Spleen (tissue), 11 donors: ENCODE data around the gene SSH2. TPM values are rescaled to one million over a fixed set of nuclear protein-coding genes. Genes with fewer than 3 reads are reported as not detected.

Experiments
- DNase-seq: peaks from one replicate; pipeline ENCODE4 v3.0.0-alpha.2; 2020
- H3K27ac ChIP-seq, 8 donors: fragments of 200-600 bp; sonication (generic) in 7 of 8; 1 replicate in 4 of 8; 2 replicates in 4 of 8; pipeline versions ENCODE4 v1.5.0 to v1.8.0; 2016 to 2021; ENCODE audit warnings: inconsistent platforms in 4 of 8, mild to moderate bottlenecking in 4 of 8, moderate library complexity in 1 of 8
- H3K27me3 ChIP-seq, 7 donors: fragments of 200-600 bp; sonication (generic) in 6 of 7; replicated peaks in 1 of 7; 1 replicate in 4 of 7; 2 replicates in 3 of 7; pipeline versions ENCODE4 v1.5.0 to v1.8.0; 2016 to 2021; ENCODE audit warnings: inconsistent platforms in 3 of 7, mild to moderate bottlenecking in 1 of 7
- H3K36me3 ChIP-seq, 6 donors: fragments of 200-600 bp; sonication (generic) in 5 of 6; 1 replicate in 4 of 6; 2 replicates in 2 of 6; pipeline versions ENCODE4 v1.5.0 to v1.8.0; 2016 to 2021; ENCODE audit warnings: inconsistent platforms in 2 of 6
- H3K4me1 ChIP-seq, 6 donors: fragments of 200-600 bp; sonication (generic) in 5 of 6; 1 replicate in 3 of 6; 2 replicates in 3 of 6; pipeline versions ENCODE4 v1.5.0 to v1.8.0; 2016 to 2021; ENCODE audit warnings: inconsistent platforms in 3 of 6
- H3K4me3 ChIP-seq, 8 donors: fragments of 200-600 bp; sonication (generic) in 7 of 8; 1 replicate in 4 of 8; 2 replicates in 4 of 8; pipeline versions ENCODE4 v1.5.0 to v1.8.0; 2016 to 2021; ENCODE audit warnings: inconsistent platforms in 4 of 8, mild to moderate bottlenecking in 4 of 8, moderate library complexity in 2 of 8
- H3K9me3 ChIP-seq, 8 donors: fragments of 200-600 bp; sonication (generic) in 7 of 8; 1 replicate in 4 of 8; 2 replicates in 4 of 8; pipeline versions ENCODE4 v1.5.0 to v1.8.0; 2016 to 2021; ENCODE audit warnings: inconsistent platforms in 4 of 8
- POLR2A ChIP-seq, 3 donors: fragments of 450-650 bp; IDR thresholded peaks; one replicate each; pipeline ENCODE4 v1.5.1; 2017; ENCODE audit warnings: antibody characterized with exemption in 3 of 3, mild to moderate bottlenecking in 1 of 3
- POLR2AphosphoS5 ChIP-seq, 3 donors: sonication (generic); formaldehyde crosslinking; IDR thresholded peaks; one replicate each; pipeline ENCODE4 v1.5.1; 2017; ENCODE audit warnings: antibody characterized with exemption in 3 of 3
- WGBS, 5 donors: extraction: QIAGEN DNeasy Blood & Tissue Kit in 3 of 5; methylation state at CpG; one replicate each; pipeline versions ENCODE4 v1.1.5 to v1.1.7; 2013 to 2018; 5-methylcytosine and 5-hydroxymethylcytosine counted together
- intact Hi-C: fragments of 100-400 bp; cut with DNase I; formaldehyde crosslinking; loops from one replicate; pipeline ENCODE4 v1.15.0; 2023; ENCODE audit warnings: low total_unique reads
- polyA plus RNA-seq, 3 donors: library from polyadenylated mRNA; stranded (reverse); fragments of 200-250 nt; gene quantifications; one replicate each; pipeline ENCODE4 v1.2.1, GENCODE V29; 2013
- total RNA-seq, 7 donors: library from RNA; depleted of rRNA in 3 of 7; stranded (reverse); fragments of >200 nt in 3 of 7; fragmentation: NEBNext Ultra II Directional in 4 of 7; extraction: Animal tissue kit (Norgen Biotek cat#: 25700) in 4 of 7; gene quantifications; one replicate each; pipeline versions ENCODE4 v1.1.0 to v1.2.1, GENCODE V29; 2016 to 2021
- TF ChIP-seq, protein P1 (sequence below), 11 experiments: fragments of 200-600 bp in 7 of 11; fragments of 450-650 bp in 4 of 11; sonication (generic) in 4 of 11; IDR thresholded peaks in 8 of 11; conservative IDR thresholded peaks in 3 of 11; 1 replicate in 7 of 11; 2 replicates in 4 of 11; pipeline versions ENCODE4 v1.4.0 to v1.8.0; 2016 to 2021; ENCODE audit warnings: antibody characterized with exemption in 11 of 11, inconsistent platforms in 4 of 11, mild to moderate bottlenecking in 1 of 11
- donor health status: healthy with polysubstance abuse.
- donor health status: DM: no; HTN: no; CAD: no; lungs with moderate emphysema.
- donor health status: DM: no; HTN: no; CAD: no.
- donor health status: Bipolar disorder and iron deficiency.
- donor health status: healthy.
- donor health status: DM: no; HTN: no; CAD: no.
- donor health status: DM: yes; HTN: yes; CAD: no.

Gene SSH2
- total and polyA plus RNA-seq, 10 donors, result 15.9 to 182 (median 113) TPM

DNA sequence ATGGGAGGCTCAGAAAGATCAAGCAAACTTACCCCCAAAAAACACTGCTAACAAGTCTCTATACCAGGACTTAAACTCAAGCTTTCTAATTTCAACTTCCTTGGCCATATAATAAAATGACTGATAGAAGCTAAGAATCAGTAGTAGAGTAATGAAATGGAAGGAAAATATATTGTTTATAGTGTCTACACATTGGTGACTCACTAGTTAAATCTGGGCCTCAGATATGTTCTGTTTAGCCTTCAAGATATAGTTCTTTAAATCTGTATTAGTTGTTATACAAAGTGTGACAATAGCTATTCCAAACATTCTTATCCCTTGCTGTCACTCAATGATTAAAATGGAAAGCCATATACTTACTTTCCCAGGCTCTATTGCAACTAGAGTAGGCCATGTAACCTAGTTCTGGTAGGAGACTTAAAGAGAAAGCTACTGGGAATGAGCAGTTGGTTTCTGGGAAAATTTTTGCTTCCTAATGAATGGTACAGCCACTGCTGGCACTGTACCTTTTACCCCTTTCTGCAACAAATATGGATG lies 18.3 kb downstream of the SSH2 start:
- Histone ChIP-seq H3K27me3 (no peaks in the 10 kb centered on the region), H3K9me3 (peaks cover 0 to 6% (median 0%) of the 10 kb centered on the region in 8 donors), H3K4me3 (no peak overlapping the region), H3K27ac (no peak overlapping the region), H3K4me1 (peaks cover 0 to 19% (median 0%) of the 10 kb centered on the region in 6 donors), H3K36me3 (peaks cover 0 to 15% (median 0%) of the 10 kb centered on the region in 6 donors)
- TF ChIP-seq POLR2AphosphoS5 (IDR thresholded peaks at IDR 0.05) (no peak), POLR2A (IDR thresholded peaks at IDR 0.05) (no peak)
- TF ChIP-seq, protein P1, sequence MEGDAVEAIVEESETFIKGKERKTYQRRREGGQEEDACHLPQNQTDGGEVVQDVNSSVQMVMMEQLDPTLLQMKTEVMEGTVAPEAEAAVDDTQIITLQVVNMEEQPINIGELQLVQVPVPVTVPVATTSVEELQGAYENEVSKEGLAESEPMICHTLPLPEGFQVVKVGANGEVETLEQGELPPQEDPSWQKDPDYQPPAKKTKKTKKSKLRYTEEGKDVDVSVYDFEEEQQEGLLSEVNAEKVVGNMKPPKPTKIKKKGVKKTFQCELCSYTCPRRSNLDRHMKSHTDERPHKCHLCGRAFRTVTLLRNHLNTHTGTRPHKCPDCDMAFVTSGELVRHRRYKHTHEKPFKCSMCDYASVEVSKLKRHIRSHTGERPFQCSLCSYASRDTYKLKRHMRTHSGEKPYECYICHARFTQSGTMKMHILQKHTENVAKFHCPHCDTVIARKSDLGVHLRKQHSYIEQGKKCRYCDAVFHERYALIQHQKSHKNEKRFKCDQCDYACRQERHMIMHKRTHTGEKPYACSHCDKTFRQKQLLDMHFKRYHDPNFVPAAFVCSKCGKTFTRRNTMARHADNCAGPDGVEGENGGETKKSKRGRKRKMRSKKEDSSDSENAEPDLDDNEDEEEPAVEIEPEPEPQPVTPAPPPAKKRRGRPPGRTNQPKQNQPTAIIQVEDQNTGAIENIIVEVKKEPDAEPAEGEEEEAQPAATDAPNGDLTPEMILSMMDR (IDR thresholded peaks at IDR 0.05 in 8 of 11, conservative IDR thresholded peaks at IDR 0.05 in 3 of 11), result no peak
- DNase-seq, result no peak
- intact Hi-C loops, result no loop called here

DNA sequence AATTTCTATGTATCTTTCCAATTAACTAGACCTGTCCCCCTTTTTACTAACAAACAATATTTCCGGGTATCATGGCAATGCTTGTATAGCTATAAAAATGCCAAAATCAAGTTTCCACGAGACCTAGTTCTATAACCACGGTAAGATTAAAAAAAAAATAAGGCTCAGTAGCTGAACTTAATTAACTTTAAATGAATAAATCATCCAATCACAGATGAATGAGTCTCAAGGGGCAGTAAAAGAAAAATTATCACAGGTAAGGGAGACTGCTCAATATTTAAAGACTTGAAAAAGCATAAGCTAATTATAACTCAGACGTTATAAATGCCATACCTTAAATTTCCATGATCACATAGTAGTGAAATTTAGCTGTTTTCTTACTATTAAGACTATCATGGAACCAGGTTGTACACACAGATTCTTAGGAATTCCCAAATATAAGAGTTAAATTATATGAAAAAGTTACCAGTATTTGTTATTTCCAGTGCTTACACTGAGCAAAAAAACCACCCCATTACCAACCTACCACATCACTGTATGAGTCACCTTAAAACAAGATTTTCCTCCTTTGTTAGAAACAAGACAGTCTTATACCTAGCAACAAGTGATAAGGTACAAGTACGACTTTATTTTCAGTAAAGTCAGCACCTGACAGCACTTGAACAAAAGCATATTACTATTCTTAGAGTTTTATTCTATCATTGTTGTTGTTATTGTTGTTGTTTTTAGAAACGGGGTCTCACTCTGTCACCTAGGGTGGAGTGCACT lies 20.6 kb downstream of the SSH2 start:
- no peak overlapping the region for H3K4me3 ChIP-seq
- H3K36me3 ChIP-seq, result peaks cover 0 to 15% (median 0%) of the 10 kb centered on the region in 6 donors
- intact Hi-C loops, result no loop called here
- no peak overlapping the region for H3K27ac ChIP-seq
- peaks cover 0 to 17% (median 4%) of the 10 kb centered on the region in 8 donors for H3K9me3 ChIP-seq
- 90 to 92% (median 92%) methylated on average over 6 of the region's 6 CpGs for WGBS, 5 donors
- no peaks in the 10 kb centered on the region for H3K27me3 ChIP-seq
- no peak for DNase-seq
- TF ChIP-seq POLR2A (IDR thresholded peaks at IDR 0.05) (no peak), POLR2AphosphoS5 (IDR thresholded peaks at IDR 0.05) (no peak)
- TF ChIP-seq, protein P1 (IDR thresholded peaks at IDR 0.05 in 8 of 11, conservative IDR thresholded peaks at IDR 0.05 in 3 of 11), result no peak
- peaks cover 0 to 8% (median 0%) of the 10 kb centered on the region in 6 donors for H3K4me1 ChIP-seq

DNA sequence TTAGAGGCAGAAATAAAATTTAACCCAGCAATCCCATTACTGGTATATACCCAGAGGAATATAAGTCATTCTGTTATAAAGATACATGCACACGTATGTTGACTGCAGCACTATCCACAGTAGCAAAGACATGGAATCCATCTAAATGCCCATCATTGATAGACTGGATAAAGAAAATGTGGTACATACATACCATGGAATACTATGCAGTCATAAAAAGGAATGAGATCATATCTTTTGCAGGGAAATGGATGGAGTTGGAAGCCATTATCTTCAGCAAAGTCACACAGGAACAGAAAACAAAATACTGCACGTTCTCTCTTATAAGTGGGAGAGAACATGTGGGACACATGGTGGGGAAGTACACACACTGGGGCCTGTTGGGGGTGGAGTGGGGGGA lies 23.1 kb downstream of the SSH2 start:
- H3K9me3 ChIP-seq, result peaks cover 0 to 17% (median 4%) of the 10 kb centered on the region in 8 donors
- no peak for DNase-seq
- no peak overlapping the region for H3K27ac ChIP-seq
- no peaks in the 10 kb centered on the region for H3K27me3 ChIP-seq
- intact Hi-C loops, result no loop called here
- WGBS, 5 donors, result 88 to 98% (median 96%) methylated on average over 2 of the region's 2 CpGs
- H3K36me3 ChIP-seq, result peaks cover 0 to 8% (median 0%) of the 10 kb centered on the region in 6 donors
- H3K4me3 ChIP-seq, result no peak overlapping the region
- peaks cover 0 to 17% (median 0%) of the 10 kb centered on the region in 6 donors for H3K4me1 ChIP-seq
- TF ChIP-seq POLR2AphosphoS5 (IDR thresholded peaks at IDR 0.05), result no peak

DNA sequence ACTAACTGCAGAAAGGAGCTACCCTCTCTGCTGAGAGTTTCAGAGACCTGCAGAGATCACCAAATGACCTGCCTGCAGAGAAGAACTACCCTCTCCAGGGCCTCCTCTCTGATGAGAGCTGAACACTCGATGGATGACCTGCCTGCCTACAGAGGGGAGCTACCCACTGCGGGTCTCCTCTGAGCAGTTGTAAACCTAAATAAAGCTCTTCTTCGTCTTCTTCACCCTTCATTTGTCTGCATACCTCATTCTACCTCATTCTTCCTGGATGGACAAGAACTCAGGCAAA lies 24.2 kb downstream of the SSH2 start:
- Histone ChIP-seq H3K36me3 (peaks cover 0 to 8% (median 0%) of the 10 kb centered on the region in 6 donors), H3K27ac (no peak overlapping the region), H3K4me3 (no peak overlapping the region), H3K9me3 (peaks cover 0 to 17% (median 4%) of the 10 kb centered on the region in 8 donors), H3K4me1 (peaks cover 0 to 25% (median 1%) of the 10 kb centered on the region in 6 donors), H3K27me3 (no peaks in the 10 kb centered on the region)
- DNase-seq, result no peak
- TF ChIP-seq POLR2A (IDR thresholded peaks at IDR 0.05), result no peak
- TF ChIP-seq POLR2AphosphoS5 (IDR thresholded peaks at IDR 0.05), result no peak
- TF ChIP-seq, protein P1 (IDR thresholded peaks at IDR 0.05 in 8 of 11, conservative IDR thresholded peaks at IDR 0.05 in 3 of 11), result no peak
- WGBS, 5 donors, result 91 to 97% (median 95%) methylated on average over 3 of the region's 3 CpGs
- intact Hi-C loops, result no loop called here
